ENCODE measurements around the gene PSMD13.
"Not testable (repeated sequence)": the region's sequence is repeated elsewhere in the genome, so short reads cannot be mapped to it uniquely, and the experiment has no call there.

PSMD13 gene

DNA sequence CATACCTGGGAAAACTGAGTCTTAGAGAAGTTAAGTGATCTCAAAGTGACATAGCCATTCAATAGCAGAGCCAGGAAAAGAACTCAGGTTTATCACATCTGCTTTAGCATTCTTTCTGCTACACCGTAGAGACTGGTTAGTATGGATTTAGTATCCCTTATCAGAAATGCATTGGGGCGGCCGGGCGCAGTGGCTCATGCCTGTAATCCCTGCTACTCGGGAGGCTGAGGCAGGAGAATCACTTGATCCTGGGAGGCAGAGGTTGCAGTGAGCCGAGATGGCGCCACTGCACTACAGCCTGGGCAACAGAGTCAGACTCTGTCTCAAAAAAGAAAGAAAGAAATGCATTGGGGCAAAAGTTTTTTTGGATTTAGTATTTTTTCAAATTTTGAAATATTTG is 1.6 kb downstream of the PSMD13 start:
- H3K18ac ChIP-seq (ENCODE audit: low read length); H3K56ac ChIP-seq (ENCODE audit: low read length); H3K27ac ChIP-seq (ENCODE audit: low read depth, low read length); H3K4ac ChIP-seq (ENCODE audit: low read depth, low read length); H3K27me3 ChIP-seq (ENCODE audit: insufficient read depth, low read length, poor library complexity); H3K9ac ChIP-seq (ENCODE audit: low read length); H3K36me3 ChIP-seq (ENCODE audit: control insufficient read depth, insufficient read depth, low read length); H4K5ac ChIP-seq (ENCODE audit: low read length); H3K4me3 ChIP-seq (ENCODE audit: low read length); H3K4me2 ChIP-seq (ENCODE audit: low read length); DNase-seq; H2AK5ac ChIP-seq (ENCODE audit: low read length); H3K23ac ChIP-seq (ENCODE audit: low read length); H4K8ac ChIP-seq (ENCODE audit: low read depth, low read length); H2BK15ac ChIP-seq (replicated peaks; ENCODE audit: low read depth); H3K4me1 ChIP-seq (ENCODE audit: control insufficient read depth, low read depth, low read length); H2BK5ac ChIP-seq (ENCODE audit: low read length); H2BK120ac ChIP-seq (ENCODE audit: low read depth, low read length): not testable (repeated sequence)
- Histone ChIP-seq H3K79me1 (ENCODE audit: low read length) (peaks cover 10% of the 10 kb centered on the region), H3K79me2 (ENCODE audit: control insufficient read depth, insufficient read depth, low read length) (peaks cover 19% of the 10 kb centered on the region)
- no CpG with 5 or more reads among the region's 7 CpGs for WGBS (ENCODE audit: extremely low coverage, insufficient coverage, low lambda C conversion rate)

DNA sequence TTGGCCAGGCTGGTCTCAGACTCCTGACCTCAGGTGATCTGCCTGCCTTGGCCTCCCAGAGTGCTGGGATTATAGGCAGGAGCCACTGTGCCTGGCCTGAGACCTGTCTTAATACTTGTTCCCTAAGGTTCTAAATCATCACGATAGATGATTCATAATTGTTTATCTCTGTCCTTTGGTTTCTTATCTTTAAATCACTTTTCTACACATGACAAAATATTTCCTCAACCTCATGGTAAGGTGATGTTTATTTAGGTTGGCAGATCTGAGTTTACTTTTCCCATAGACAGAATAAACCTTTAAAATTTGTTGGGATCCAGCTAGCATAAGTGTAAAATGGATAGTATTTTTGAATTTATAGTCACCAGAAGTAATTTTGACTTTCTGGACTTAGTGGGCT is 3.5 kb downstream of the PSMD13 start:
- H3K4me1 ChIP-seq (ENCODE audit: control insufficient read depth, low read depth, low read length), result no peaks in the 10 kb centered on the region
- no peak overlapping the region for H3K9ac ChIP-seq (ENCODE audit: low read length)
- no peak overlapping the region for H3K18ac ChIP-seq (ENCODE audit: low read length)
- no peak overlapping the region for H2BK120ac ChIP-seq (ENCODE audit: low read depth, low read length)
- H2AK5ac ChIP-seq (ENCODE audit: low read length), result no peak overlapping the region
- no peak overlapping the region for H3K56ac ChIP-seq (ENCODE audit: low read length)
- no peaks in the 10 kb centered on the region for H3K27me3 ChIP-seq (ENCODE audit: insufficient read depth, low read length, poor library complexity)
- H4K8ac ChIP-seq (ENCODE audit: low read depth, low read length), result no peak overlapping the region
- DNase-seq, result no peak
- H3K27ac ChIP-seq (ENCODE audit: low read depth, low read length), result no peak overlapping the region
- no peak overlapping the region for H2BK5ac ChIP-seq (ENCODE audit: low read length)
- no peak overlapping the region for H3K4ac ChIP-seq (ENCODE audit: low read depth, low read length)
- H3K79me2 ChIP-seq (ENCODE audit: control insufficient read depth, insufficient read depth, low read length), result peaks cover 19% of the 10 kb centered on the region
- WGBS (ENCODE audit: extremely low coverage, insufficient coverage, low lambda C conversion rate), result no CpG with 5 or more reads among the region's 1 CpG
- H3K36me3 ChIP-seq (ENCODE audit: control insufficient read depth, insufficient read depth, low read length), result peaks cover 3% of the 10 kb centered on the region
- peaks cover 10% of the 10 kb centered on the region for H3K79me1 ChIP-seq (ENCODE audit: low read length)
- no peak overlapping the region for H2BK15ac ChIP-seq (replicated peaks; ENCODE audit: low read depth)
- H3K4me3 ChIP-seq (ENCODE audit: low read length), result no peak overlapping the region
- no peak overlapping the region for H4K5ac ChIP-seq (ENCODE audit: low read length)
- no peak overlapping the region for H3K23ac ChIP-seq (ENCODE audit: low read length)
- H3K4me2 ChIP-seq (ENCODE audit: low read length), result no peak overlapping the region

GRCh38 chr11:241634-242033 is 4.9 kb downstream of the PSMD13 start:
- Histone ChIP-seq H3K23ac (ENCODE audit: low read length) (no peak overlapping the region), H3K4ac (ENCODE audit: low read depth, low read length) (no peak overlapping the region), H3K4me2 (ENCODE audit: low read length) (no peak overlapping the region), H2BK15ac (replicated peaks; ENCODE audit: low read depth) (no peak overlapping the region), H3K79me1 (ENCODE audit: low read length) (peaks cover 10% of the 10 kb centered on the region), H3K79me2 (ENCODE audit: control insufficient read depth, insufficient read depth, low read length) (peaks cover 19% of the 10 kb centered on the region), H4K5ac (ENCODE audit: low read length) (no peak overlapping the region), H3K36me3 (ENCODE audit: control insufficient read depth, insufficient read depth, low read length) (peaks cover 3% of the 10 kb centered on the region), H3K27ac (ENCODE audit: low read depth, low read length) (no peak overlapping the region), H3K4me1 (ENCODE audit: control insufficient read depth, low read depth, low read length) (no peaks in the 10 kb centered on the region), H3K9ac (ENCODE audit: low read length) (no peak overlapping the region), H2AK5ac (ENCODE audit: low read length) (no peak overlapping the region), H2BK120ac (ENCODE audit: low read depth, low read length) (no peak overlapping the region), H4K8ac (ENCODE audit: low read depth, low read length) (no peak overlapping the region), H3K18ac (ENCODE audit: low read length) (no peak overlapping the region), H3K56ac (ENCODE audit: low read length) (no peak overlapping the region), H3K4me3 (ENCODE audit: low read length) (no peak overlapping the region), H3K27me3 (ENCODE audit: insufficient read depth, low read length, poor library complexity) (no peaks in the 10 kb centered on the region), H2BK5ac (ENCODE audit: low read length) (no peak overlapping the region)
- no CpG with 5 or more reads among the region's 5 CpGs for WGBS (ENCODE audit: extremely low coverage, insufficient coverage, low lambda C conversion rate)
- DNase-seq, result no peak

DNA sequence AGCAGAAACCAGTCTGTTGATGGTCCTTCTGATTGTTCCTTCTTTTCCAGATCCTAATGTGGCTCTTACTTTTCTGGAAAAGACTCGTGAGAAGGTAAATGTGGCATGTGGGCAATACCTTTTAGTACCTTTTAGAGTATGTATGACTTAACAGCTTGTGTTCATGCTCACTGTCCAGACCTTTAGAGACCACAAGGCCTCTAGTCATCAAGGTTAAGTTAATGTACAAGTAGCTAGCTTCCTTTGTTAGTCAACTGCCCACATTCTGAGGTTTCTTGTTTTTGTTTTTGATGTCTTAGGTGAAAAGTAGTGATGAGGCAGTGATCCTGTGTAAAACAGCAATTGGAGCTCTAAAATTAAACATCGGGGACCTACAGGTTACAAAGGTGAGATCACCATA is 7.6 kb downstream of the PSMD13 start:
- H4K5ac ChIP-seq (ENCODE audit: low read length), result no peak overlapping the region
- no peak overlapping the region for H3K27ac ChIP-seq (ENCODE audit: low read depth, low read length)
- H3K9ac ChIP-seq (ENCODE audit: low read length), result no peak overlapping the region
- H3K27me3 ChIP-seq (ENCODE audit: insufficient read depth, low read length, poor library complexity), result no peaks in the 10 kb centered on the region
- no peak overlapping the region for H3K56ac ChIP-seq (ENCODE audit: low read length)
- no peak overlapping the region for H3K4me2 ChIP-seq (ENCODE audit: low read length)
- H3K18ac ChIP-seq (ENCODE audit: low read length), result no peak overlapping the region
- peaks cover 8% of the 10 kb centered on the region for H3K79me1 ChIP-seq (ENCODE audit: low read length)
- H3K23ac ChIP-seq (ENCODE audit: low read length), result no peak overlapping the region
- WGBS (ENCODE audit: extremely low coverage, insufficient coverage, low lambda C conversion rate), result no CpG with 5 or more reads among the region's 2 CpGs
- no peak overlapping the region for H3K4me3 ChIP-seq (ENCODE audit: low read length)
- DNase-seq, result no peak
- no peak overlapping the region for H4K8ac ChIP-seq (ENCODE audit: low read depth, low read length)
- no peak overlapping the region for H3K4ac ChIP-seq (ENCODE audit: low read depth, low read length)
- H2BK120ac ChIP-seq (ENCODE audit: low read depth, low read length), result no peak overlapping the region
- no peak overlapping the region for H2BK15ac ChIP-seq (replicated peaks; ENCODE audit: low read depth)
- peaks cover 10% of the 10 kb centered on the region for H3K36me3 ChIP-seq (ENCODE audit: control insufficient read depth, insufficient read depth, low read length)
- H2BK5ac ChIP-seq (ENCODE audit: low read length), result no peak overlapping the region
- no peaks in the 10 kb centered on the region for H3K4me1 ChIP-seq (ENCODE audit: control insufficient read depth, low read depth, low read length)
- peaks cover 2% of the 10 kb centered on the region for H3K79me2 ChIP-seq (ENCODE audit: control insufficient read depth, insufficient read depth, low read length)
- H2AK5ac ChIP-seq (ENCODE audit: low read length), result no peak overlapping the region

- H3K4me3 ChIP-seq (ENCODE audit: low read length), result no peak overlapping the region
- H3K56ac ChIP-seq (ENCODE audit: low read length), result no peak overlapping the region
- no peak for DNase-seq
- no peak overlapping the region for H3K27ac ChIP-seq (ENCODE audit: low read depth, low read length)
- H3K27me3 ChIP-seq (ENCODE audit: insufficient read depth, low read length, poor library complexity), result no peaks in the 10 kb centered on the region
- H3K4me2 ChIP-seq (ENCODE audit: low read length), result no peak overlapping the region
- H2BK5ac ChIP-seq (ENCODE audit: low read length), result no peak overlapping the region
- H3K9ac ChIP-seq (ENCODE audit: low read length), result no peak overlapping the region
- no peak overlapping the region for H2AK5ac ChIP-seq (ENCODE audit: low read length)
- no peaks in the 10 kb centered on the region for H3K79me1 ChIP-seq (ENCODE audit: low read length)
- H3K4ac ChIP-seq (ENCODE audit: low read depth, low read length), result no peak overlapping the region
- H3K79me2 ChIP-seq (ENCODE audit: control insufficient read depth, insufficient read depth, low read length), result no peaks in the 10 kb centered on the region
- H3K23ac ChIP-seq (ENCODE audit: low read length), result no peak overlapping the region
- no peaks in the 10 kb centered on the region for H3K4me1 ChIP-seq (ENCODE audit: control insufficient read depth, low read depth, low read length)
- no peak overlapping the region for H2BK120ac ChIP-seq (ENCODE audit: low read depth, low read length)
- no CpG with 5 or more reads among the region's 8 CpGs for WGBS (ENCODE audit: extremely low coverage, insufficient coverage, low lambda C conversion rate)
- peaks cover 11% of the 10 kb centered on the region for H3K36me3 ChIP-seq (ENCODE audit: control insufficient read depth, insufficient read depth, low read length)
- H2BK15ac ChIP-seq (replicated peaks; ENCODE audit: low read depth), result no peak overlapping the region
- no peak overlapping the region for H3K18ac ChIP-seq (ENCODE audit: low read length)
- H4K8ac ChIP-seq (ENCODE audit: low read depth, low read length), result no peak overlapping the region
- no peak overlapping the region for H4K5ac ChIP-seq (ENCODE audit: low read length)
Observed at GRCh38 chr11:249062-249461, 12.3 kb downstream of the PSMD13 start.

DNA sequence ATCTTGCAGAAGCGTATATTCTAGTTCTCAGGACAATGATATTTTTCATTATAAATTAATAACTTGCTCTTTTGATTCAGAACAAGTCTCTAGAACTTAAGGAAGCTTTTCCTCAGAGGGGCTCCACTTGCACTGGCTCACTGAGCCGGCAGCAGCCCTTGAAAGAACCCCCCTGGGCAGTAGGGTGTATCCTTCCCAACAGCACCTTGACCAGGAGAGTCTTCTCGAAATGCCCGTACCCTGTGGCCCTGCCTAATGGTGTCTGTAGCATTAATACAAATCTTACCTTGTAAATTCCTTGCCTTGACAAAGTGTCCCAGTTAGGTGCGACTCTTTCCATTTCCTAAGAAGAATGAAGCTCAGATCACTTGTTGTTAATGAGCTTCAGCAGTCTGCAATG is 13.5 kb downstream of the PSMD13 start:
- Histone ChIP-seq H4K5ac (ENCODE audit: low read length) (no peak overlapping the region), H2BK120ac (ENCODE audit: low read depth, low read length) (no peak overlapping the region), H3K23ac (ENCODE audit: low read length) (no peak overlapping the region), H3K36me3 (ENCODE audit: control insufficient read depth, insufficient read depth, low read length) (peaks cover 10% of the 10 kb centered on the region), H3K18ac (ENCODE audit: low read length) (no peak overlapping the region), H3K27me3 (ENCODE audit: insufficient read depth, low read length, poor library complexity) (no peaks in the 10 kb centered on the region), H3K79me1 (ENCODE audit: low read length) (no peaks in the 10 kb centered on the region), H2AK5ac (ENCODE audit: low read length) (no peak overlapping the region), H3K27ac (ENCODE audit: low read depth, low read length) (no peak overlapping the region), H3K79me2 (ENCODE audit: control insufficient read depth, insufficient read depth, low read length) (no peaks in the 10 kb centered on the region), H2BK5ac (ENCODE audit: low read length) (no peak overlapping the region), H2BK15ac (replicated peaks; ENCODE audit: low read depth) (no peak overlapping the region), H3K4me3 (ENCODE audit: low read length) (no peak overlapping the region), H4K8ac (ENCODE audit: low read depth, low read length) (no peak overlapping the region), H3K4ac (ENCODE audit: low read depth, low read length) (no peak overlapping the region), H3K56ac (ENCODE audit: low read length) (no peak overlapping the region), H3K4me2 (ENCODE audit: low read length) (no peak overlapping the region), H3K9ac (ENCODE audit: low read length) (no peak overlapping the region), H3K4me1 (ENCODE audit: control insufficient read depth, low read depth, low read length) (no peaks in the 10 kb centered on the region)
- WGBS (ENCODE audit: extremely low coverage, insufficient coverage, low lambda C conversion rate), result no CpG with 5 or more reads among the region's 5 CpGs
- no peak for DNase-seq

Data from mesendoderm (in vitro differentiated cells).